Measurements from ENCODE around the gene NCAM1. TPM values are rescaled to one million over a fixed set of nuclear protein-coding genes. Genes with fewer than 3 reads are reported as not detected.

NCAM1 gene
- total RNA-seq, 1 donor: under 0.01 TPM

DNA sequence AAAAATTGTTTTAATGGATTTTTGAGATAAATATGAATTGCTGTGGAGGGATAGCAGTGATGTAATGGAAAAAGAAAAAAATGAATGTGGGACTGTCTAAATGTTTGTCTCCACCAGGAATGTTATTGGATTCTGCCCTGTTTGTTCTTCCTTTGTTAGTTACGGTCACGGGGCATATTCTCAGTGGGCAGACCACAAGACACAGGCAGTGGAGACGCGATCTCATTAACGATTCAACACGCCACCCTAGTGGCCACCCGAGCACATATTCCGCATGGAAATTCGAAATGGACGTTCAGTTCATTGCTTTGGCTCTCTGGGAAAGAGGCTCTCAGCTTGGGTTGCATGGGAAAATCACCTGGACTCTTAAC, 201.4 kb downstream of the NCAM1 start:
- DNase-seq (ENCODE audit: low read depth in 2 of 3, low spot score in 2 of 3): no peak

- DNase-seq (ENCODE audit: low read depth in 2 of 3, low spot score in 2 of 3): no peak
Measured at GRCh38 chr11:113163291-113164030, 202.2 kb downstream of the NCAM1 start.

DNA sequence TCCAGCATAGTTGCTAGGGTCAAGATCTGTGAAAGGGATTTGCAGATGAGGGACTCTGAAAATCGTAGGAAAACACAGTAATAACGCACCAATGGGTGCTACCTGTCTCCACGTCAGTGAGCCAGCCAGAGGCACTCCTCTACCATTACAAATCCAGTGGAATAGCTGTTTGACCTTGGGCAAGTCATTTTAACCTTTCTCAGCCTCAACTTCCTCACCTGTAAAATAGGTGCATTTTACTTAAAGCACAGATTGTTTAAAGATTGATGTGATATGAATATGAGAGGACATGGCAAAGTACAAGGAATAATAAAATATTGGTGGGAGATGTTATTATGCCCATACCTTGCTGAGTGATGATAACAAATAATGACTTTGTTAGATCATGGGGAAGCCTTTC, 205.1 kb downstream of the NCAM1 start:
- DNase-seq (ENCODE audit: low read depth in 2 of 3, low spot score in 2 of 3): no peak

DNA sequence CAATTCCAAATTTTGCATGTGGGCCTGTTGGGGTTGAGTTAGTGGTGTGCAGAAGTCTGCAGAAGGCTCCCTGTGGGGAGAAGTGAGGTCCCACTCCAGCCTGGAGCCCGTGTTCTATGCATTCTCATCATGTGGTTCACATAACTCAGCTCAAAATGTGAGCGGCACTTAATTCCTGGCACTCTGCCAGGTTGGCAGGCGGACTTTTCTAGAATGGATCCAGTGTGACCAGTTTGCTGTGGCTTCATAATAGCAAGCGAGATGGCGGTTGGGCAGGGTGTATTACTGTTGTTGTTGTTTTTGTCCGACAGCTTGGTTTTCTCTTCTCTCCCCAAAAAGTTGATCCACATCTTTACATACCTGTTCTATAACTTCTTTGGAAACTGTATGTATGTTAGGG, 206.4 kb downstream of the NCAM1 start:
- no peak for DNase-seq (ENCODE audit: low read depth in 2 of 3, low spot score in 2 of 3)

- no peak for DNase-seq (ENCODE audit: low read depth in 2 of 3, low spot score in 2 of 3)
Measured at GRCh38 chr11:113168354-113169342, 207.4 kb downstream of the NCAM1 start.

GRCh38 chr11:113172382-113172951, 211.2 kb downstream of the NCAM1 start:
- DNase-seq (ENCODE audit: low read depth in 2 of 3, low spot score in 2 of 3): no peak

GRCh38 chr11:113173126-113173525, 211.9 kb downstream of the NCAM1 start:
- no peak for DNase-seq (ENCODE audit: low read depth in 2 of 3, low spot score in 2 of 3)

- DNase-seq (ENCODE audit: low read depth in 2 of 3, low spot score in 2 of 3): no peak
Measured at GRCh38 chr11:113174882-113175281, 213.7 kb downstream of the NCAM1 start.

- no peak for DNase-seq (ENCODE audit: low read depth in 2 of 3, low spot score in 2 of 3)
Measured at GRCh38 chr11:113176599-113177360, 215.6 kb downstream of the NCAM1 start.

DNA sequence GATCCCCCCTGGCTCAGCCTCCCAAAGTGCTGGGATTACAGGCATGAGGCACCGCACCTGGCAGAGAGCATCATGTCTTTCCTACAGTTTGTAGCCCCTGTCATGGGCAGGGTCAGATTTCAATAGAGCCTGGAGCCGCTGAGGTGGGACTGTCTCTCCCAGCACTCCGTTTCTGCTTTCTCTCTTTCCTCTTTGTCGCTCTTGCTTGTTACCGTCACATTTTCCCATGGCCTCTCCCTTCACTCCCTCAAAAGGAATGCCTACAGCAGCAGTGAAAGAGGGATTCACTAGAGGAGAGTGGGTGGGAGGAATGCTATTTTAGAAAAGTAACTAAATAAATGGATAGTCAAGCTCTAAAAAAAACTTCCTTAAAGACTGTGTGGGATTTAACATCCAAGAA, 216.5 kb downstream of the NCAM1 start:
- no peak for DNase-seq (ENCODE audit: low read depth in 2 of 3, low spot score in 2 of 3)

DNA sequence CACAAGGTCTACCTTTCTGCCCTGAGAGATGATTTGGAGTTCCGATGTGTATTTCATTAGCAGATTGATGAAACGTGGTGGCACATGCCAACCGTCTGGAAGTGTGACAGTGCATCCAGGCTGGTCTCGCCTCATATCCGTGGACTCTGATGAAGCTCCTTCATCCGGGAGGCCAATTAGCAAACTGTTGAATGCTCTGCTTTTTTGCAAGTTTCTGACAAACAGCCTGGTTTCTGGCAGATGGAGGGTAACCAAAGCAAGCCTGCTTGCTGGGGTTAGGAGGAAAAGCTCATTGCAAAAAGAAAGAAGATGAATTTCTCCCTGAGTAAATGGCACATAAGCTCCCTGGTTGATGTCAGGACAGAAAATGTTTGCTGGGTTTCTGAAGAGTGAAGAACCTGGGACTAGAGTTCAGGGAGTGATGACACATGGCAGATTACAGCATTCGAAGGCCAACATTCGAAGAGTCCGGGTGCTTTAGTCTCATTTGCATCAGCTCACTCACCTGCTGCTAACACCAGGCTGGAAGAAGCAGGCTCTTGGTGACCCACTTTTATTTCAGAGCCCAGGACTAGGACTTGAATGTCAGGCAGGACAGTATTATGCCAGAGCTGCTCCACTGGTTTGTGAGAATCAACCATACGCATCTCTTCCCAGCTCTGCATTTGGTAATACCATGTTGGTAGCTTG, 217.3 kb downstream of the NCAM1 start:
- DNase-seq (ENCODE audit: low read depth in 2 of 3, low spot score in 2 of 3): no peak

- DNase-seq (ENCODE audit: low read depth in 2 of 3, low spot score in 2 of 3): no peak
Measured at GRCh38 chr11:113179181-113179704, 218.0 kb downstream of the NCAM1 start.

- DNase-seq (ENCODE audit: low read depth in 2 of 3, low spot score in 2 of 3): no peak
Measured at GRCh38 chr11:113181094-113181493, 219.9 kb downstream of the NCAM1 start.

GRCh38 chr11:113182288-113182687, 221.1 kb downstream of the NCAM1 start:
- DNase-seq (ENCODE audit: low read depth in 2 of 3, low spot score in 2 of 3): no peak

- DNase-seq (ENCODE audit: low read depth in 2 of 3, low spot score in 2 of 3): no peak
Measured at GRCh38 chr11:113184498-113184897, 223.3 kb downstream of the NCAM1 start.

- peak in 1 of 3 donors; percentile 3 for DNase-seq (ENCODE audit: low read depth in 2 of 3, low spot score in 2 of 3)
Measured at GRCh38 chr11:113188371-113188834, 227.2 kb downstream of the NCAM1 start.

- DNase-seq (ENCODE audit: low read depth in 2 of 3, low spot score in 2 of 3): peak in 2 of 3 donors; percentile 6 to 61
Measured at GRCh38 chr11:113189909-113190667, 228.9 kb downstream of the NCAM1 start.

DNA sequence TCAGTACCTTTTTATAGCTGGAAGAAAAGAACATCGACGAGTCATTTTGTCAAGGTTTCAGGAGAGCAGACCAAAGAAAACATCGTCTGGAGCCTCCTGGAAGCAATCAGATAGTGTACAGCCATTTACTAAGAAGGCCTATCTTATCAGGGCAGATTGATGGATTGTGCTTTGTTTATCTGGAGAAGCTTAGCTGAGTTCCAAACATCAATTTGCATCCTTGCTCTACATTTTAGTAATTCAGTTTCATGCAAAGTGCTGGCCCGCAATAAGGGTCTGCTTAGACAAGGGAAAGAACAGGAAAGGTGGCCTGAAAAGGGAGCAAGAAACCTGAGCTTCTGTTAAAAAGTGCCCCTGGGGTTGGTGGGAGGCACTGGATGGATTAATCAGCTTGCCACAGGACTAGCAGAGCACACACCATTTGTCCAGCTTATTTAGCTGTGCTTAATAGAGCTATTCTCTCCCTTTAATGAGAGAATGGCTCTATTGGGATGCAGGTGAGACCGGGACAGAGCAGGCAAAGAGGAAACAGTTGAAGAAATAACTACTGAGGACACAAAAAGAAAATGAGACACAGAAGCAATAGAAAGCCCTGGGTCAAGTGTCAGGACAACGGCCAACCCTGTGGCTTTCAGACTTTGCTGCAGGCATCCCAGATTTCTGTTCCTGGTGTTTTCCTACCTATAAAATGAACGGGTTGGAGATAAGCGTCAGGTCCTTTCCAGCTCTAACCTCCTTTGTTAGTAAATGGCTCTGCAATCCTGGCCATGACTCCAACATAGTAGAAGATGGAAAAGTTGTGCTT, 231.1 kb downstream of the NCAM1 start:
- DNase-seq (ENCODE audit: low read depth in 2 of 3, low spot score in 2 of 3): no peak
